Measurements from ENCODE around the gene CNTN1.

Gene CNTN1

GRCh38 chr12:40837891-40838429 is 145.7 kb downstream of the CNTN1 start:
- no peak for DNase-seq (ENCODE audit: low read depth in 3 of 3)

GRCh38 chr12:40843495-40843894 is 151.3 kb downstream of the CNTN1 start:
- no peak for DNase-seq (ENCODE audit: low read depth in 3 of 3)

DNA sequence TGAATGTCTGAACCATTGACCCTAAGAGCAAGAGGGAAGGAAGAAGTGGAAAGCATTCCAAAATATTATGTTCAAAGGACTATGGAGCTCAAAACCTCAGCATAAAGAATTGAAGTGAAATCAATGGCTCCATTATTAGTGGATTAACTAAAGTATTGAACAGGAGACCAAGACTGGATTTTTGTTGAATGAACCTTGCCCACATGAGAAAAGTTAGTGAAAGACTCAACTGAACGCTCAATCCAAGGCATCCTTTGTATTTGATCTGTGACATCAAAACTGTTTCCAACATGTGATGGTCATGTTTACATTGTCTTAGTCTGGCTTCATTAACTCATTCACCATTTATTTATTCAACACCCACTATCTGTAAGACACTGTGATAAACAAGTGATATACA is 161.0 kb downstream of the CNTN1 start:
- DNase-seq (ENCODE audit: low read depth in 3 of 3), result no peak

DNA sequence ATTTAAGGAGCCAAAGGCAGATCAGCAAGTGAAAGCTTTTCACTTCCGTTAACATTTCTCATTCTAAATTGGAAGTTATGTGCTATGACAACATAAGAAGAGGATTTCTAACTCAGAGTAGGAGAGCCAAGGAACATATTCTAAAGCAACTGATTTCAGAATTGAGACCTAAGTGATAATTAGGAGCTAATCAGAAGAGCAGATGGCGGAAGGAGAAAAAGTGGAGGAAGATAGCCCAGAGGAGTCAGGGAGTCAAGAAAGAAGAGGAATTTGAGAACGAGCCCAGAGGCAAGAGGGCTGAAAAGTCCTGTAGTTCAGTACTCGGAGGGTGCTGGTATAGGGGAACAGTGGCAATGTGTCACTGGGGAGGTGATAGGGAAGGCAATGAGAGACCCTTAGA is 162.4 kb downstream of the CNTN1 start:
- no peak for DNase-seq (ENCODE audit: low read depth in 3 of 3)

DNA sequence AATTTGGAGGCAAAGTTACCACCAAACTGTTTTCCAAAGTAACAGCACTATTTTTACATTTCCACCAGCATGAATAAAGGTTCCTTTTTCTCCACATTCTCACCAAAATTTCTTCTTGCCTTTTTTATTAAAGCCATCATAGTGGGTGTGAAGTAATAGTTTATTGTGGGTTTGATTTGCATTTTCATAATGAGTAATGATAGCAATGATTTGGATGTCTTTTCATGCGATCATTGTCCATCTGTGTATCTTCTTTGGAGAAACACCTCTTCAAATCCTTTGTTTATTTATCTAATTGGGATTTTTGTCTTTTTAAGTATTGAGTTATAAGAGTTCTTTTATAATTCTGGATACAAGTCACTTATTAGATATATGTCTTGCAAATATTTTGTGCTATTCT is 172.7 kb downstream of the CNTN1 start:
- no peak for DNase-seq (ENCODE audit: low read depth in 3 of 3)

- no peak for DNase-seq (ENCODE audit: low read depth in 3 of 3)
Observed at GRCh38 chr12:40870981-40871380, 178.7 kb downstream of the CNTN1 start.

DNA sequence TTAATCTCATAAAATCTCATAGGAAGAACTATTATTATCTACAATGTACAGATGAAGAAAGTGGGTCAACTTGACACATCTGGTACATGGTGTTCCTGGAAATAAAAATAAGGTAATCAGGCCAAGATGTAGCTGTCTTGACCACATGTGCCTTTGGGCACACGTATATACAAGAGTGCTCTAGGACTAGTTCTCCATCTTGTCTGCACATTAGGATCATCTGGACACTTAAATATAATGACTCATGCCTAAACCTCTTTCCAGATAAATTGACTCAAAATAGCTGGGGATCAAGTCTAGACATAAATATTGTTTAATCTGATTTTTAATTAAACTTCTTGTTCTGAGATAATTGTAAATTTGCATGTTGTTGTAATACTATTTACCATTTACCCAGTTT is 182.6 kb downstream of the CNTN1 start:
- no peak for DNase-seq (ENCODE audit: low read depth in 3 of 3)

DNA sequence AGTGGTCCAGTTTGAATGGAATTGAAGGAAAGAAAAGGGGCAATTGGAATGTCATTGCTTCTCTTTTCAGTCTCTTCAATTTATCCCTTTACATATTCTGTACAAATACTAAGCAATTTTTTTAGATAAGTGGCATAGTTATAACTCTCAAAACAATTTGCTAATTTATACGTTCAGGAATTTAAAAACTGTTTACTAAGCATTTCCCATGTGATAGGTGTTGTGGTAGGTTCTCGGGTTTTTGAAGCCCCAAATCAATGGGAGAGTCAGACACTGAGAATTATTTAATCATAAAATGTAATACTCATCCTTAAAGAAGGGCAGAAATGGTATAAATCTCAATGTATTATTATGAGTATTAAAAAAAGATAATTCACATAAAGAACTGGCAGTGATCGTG is 197.1 kb downstream of the CNTN1 start:
- no peak for DNase-seq (ENCODE audit: low read depth in 3 of 3)

DNA sequence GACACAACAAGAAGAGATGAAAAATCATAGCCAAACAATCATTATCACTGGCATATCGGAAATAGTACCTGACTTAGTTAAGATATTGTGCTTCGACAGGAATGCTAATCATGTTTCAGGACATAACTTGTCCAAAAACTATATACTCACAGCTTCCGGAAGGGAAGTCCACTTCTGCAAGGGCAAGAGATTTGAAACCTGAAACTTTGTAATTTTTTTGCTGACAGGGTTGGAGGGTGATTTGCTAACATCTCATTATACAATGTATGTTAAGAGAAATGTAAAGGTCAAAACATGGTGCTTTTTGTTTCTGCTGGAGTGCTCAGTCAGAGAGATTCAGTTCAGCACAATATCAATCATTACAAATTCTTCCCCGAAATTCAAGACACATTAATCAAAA is 200.3 kb downstream of the CNTN1 start:
- no peak for DNase-seq (ENCODE audit: low read depth in 3 of 3)

DNA sequence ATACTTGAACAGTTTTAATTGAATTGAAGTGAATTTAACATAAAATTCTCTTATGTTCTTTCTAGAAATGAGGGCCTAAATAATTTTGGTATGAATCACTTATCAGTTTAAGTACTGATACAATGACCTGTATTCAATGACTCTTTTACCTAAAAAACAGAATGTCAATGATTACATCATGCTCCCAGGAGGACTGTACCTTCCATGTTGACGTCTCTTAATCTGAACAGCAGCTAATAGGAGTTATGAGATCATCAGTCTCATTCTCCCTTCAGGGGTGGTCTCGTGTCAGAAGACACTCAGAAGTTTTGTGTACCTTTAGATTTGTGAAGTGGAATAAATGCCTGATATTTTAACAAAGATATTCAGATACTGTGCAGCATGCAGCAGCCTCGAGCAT is 206.3 kb downstream of the CNTN1 start:
- no peak for DNase-seq (ENCODE audit: low read depth in 3 of 3)

DNA sequence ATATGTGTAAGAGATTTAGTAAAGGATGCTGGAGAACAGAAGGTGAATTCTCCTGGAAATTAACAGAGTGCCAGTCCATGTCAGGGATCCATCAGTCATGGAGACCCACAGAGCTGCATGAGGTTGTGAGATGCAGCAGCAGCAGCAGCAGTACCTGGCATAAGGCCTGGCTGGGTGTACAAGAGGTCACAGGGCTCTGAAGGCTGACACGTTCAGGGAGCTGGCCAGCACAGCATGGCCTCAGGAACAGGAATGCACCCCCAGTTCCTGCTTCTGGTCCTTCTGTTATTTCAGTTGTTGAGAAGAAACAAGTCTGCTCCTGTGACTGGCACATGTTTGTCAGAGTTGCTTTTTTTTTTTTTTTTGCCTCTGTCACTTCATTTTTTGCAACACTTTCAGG is 210.8 kb downstream of the CNTN1 start:
- DNase-seq (ENCODE audit: low read depth in 3 of 3), result no peak

DNA sequence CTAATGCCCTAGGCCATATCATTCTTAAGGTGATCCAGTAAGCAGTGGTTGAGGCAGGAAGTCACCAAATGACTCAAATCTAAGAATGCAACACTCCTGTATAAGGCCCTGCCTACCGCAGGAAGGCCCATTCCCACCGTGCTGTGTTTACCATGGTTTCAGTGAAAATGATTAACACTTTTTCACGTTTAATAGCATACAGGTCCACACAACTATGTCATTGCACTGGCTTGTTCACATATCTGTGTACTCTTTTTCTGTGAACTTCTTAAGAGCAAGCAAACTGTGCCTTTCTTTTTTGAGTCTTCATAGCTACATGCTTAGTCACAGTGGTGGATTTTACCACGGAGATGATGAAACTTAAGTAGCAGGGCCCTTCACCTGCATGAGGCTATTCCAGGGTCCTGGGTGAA is 214.9 kb downstream of the CNTN1 start:
- DNase-seq (ENCODE audit: low read depth in 3 of 3), result no peak

GRCh38 chr12:40911676-40912075 is 219.4 kb downstream of the CNTN1 start:
- no peak for DNase-seq (ENCODE audit: low read depth in 3 of 3)

- DNase-seq (ENCODE audit: low read depth in 3 of 3), result no peak
Observed at GRCh38 chr12:40915172-40915571, 222.9 kb downstream of the CNTN1 start.

DNA sequence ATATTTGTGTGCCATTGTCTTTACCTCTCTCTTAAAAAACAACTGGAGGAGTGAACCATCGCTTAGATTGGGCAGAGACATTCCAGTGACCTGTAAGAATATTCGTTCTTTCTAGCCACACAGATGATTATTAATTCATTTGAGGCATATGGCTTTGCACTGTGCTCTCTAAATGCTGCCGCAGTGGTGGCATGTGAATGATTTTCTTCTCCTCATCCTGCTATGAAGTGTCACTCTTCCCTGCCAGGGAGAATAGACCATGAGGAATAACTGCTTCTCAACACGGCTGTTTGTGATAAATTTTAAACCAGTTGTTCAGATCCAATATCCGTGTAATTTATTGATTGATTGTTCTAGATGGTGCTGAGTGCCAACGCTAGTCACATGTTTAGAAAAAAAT is 225.3 kb downstream of the CNTN1 start:
- DNase-seq (ENCODE audit: low read depth in 3 of 3), result no peak

DNA sequence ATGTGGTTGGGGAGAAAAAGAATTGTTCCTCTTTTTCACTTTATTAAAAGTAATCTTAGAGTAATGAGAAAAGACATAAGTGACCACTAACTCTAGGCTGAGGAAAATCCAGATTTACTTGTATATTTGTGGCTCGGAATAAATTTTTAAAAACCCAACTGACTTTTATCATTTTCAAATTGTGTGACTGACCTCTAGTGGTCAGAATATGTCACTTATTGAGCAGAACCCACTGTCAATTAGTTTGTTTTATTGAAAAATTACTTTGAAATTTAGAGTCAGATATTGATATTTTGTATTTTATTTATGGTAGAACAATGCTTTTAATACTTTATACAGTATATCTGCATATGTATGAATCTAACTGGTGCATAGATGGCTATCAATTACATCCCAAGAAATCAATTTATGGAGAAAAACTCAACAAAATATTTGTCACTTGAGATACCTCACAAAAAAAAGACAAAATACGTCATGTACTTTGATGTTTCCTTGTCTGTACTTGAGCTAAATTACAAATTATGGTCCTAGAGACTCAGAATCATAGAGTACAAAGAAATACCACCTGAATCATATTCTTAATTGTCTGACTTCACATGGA is 229.4 kb downstream of the CNTN1 start:
- DNase-seq (ENCODE audit: low read depth in 3 of 3), result no peak

DNA sequence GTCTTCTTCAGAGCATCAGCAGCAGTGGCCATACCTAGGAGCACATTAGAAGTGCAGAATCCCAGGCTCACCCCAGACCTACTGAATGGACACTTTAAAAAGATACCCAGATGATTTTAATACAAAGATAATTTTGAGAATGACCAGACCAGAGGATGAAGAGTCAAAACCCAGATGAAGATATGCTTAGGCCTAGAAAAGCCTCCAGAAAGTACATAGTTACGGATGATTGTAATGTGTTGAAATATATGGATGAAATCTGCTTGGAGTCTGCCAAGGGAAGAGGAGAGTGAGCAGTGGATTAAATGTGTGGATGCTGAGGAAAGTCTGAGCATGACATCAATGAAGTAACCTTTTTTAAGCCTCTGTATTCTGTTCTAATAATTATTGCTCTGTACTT is 245.7 kb downstream of the CNTN1 start:
- no peak for DNase-seq (ENCODE audit: low read depth in 3 of 3)

- no peak for DNase-seq (ENCODE audit: low read depth in 3 of 3)
Observed at GRCh38 chr12:40942326-40942725, 250.1 kb downstream of the CNTN1 start.

DNA sequence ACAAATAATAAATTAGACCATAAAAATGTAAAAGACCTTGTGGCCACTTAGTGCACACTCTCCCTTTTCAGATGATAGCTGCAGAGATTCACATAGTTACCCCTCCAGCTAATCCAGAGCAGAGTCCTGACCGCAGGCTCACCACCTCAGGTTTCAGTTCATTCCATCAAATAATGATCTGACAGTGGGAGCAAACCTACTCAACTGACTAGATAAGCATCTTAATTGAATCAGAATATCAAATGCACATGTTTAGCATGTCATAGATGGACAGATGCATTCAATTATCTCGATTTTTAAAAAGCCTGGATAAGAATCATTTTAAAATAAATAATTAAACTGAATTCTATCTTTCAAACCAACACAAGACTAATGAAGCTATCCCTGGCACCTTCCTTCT is 253.5 kb downstream of the CNTN1 start:
- DNase-seq (ENCODE audit: low read depth in 3 of 3), result no peak

GRCh38 chr12:40946612-40947194 is 254.5 kb downstream of the CNTN1 start:
- DNase-seq (ENCODE audit: low read depth in 3 of 3), result no peak

DNA sequence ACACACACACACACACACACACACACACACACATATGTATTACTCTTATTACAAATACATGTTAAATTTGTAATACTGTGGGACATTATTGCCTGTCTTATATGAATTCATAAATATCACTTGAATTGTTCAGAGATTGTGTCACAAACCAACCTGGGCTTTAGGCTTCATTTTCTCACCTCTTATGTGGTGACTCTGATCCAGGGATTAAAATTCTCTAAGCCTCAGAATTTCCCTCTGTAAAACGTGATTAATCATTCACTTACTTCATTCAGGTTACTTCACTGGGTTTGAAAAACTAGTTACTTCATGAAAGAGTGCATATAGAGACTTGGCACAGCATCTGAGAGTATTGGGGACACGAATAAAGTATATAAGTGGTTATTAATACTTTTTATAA is 255.6 kb downstream of the CNTN1 start:
- DNase-seq (ENCODE audit: low read depth in 3 of 3), result no peak

DNA sequence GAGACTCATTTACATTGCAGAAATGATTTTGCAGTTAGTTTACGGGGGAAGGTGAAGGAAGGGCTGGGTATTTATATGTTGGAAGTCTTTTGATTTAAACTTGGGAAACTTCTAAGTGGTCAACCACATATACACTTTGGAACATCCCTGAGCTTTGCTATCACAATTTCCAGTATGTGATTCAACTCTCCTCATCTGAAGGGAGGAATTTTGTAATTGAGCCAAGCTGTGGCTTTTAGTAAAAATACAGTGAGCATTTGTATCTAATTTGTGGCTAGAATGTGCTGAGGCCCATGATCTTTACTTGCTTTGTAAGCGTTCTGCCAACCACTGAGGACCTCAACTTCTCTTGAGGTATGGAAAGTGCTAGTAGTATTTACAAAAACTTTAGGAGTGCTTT is 260.8 kb downstream of the CNTN1 start:
- DNase-seq (ENCODE audit: low read depth in 3 of 3), result no peak

- no peak for DNase-seq (ENCODE audit: low read depth in 3 of 3)
Observed at GRCh38 chr12:40957417-40957816, 265.2 kb downstream of the CNTN1 start.

DNA sequence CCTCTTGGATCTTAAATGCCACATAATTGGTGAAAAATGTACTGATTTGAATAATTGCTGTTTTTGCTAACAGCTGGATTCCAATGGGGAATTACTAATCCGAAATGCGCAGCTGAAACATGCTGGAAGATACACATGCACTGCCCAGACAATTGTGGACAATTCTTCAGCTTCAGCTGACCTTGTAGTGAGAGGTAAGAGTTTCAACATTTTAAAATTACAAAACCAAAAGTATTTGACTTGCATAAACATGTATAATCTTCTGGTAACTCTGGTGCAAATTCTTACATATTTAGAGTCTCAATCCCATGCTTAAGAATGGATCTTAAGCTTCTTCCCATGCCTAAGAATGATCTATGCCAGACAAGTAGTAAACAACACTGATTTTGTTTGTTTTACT is 266.8 kb downstream of the CNTN1 start:
- no peak for DNase-seq (ENCODE audit: low read depth in 3 of 3)

All from stimulated activated CD4-positive, alpha-beta T cell treated with anti-CD3 and anti-CD28 coated beads, TNF-alpha, amount 100 ng/mL, for 48 hours (primary cell).